ENCODE data around the gene C1QTNF7.

- TF ChIP-seq CEBPB (IDR thresholded peaks at IDR 0.05): no peak
- TF ChIP-seq REST (IDR thresholded peaks at IDR 0.05; ENCODE audit: low read depth): no peak
- no peak for TF ChIP-seq EGR1 (IDR thresholded peaks at IDR 0.05)
- no peak for TF ChIP-seq TAF1 (IDR thresholded peaks at IDR 0.05; ENCODE audit: low read depth)
- TF ChIP-seq RAD21 (IDR thresholded peaks at IDR 0.05; ENCODE audit: low read depth): no peak
- TF ChIP-seq EP300 (IDR thresholded peaks at IDR 0.05; ENCODE audit: borderline replicate concordance): no peak
- no peak for TF ChIP-seq MAX (IDR thresholded peaks at IDR 0.05)
- no peak for TF ChIP-seq FOXM1 (IDR thresholded peaks at IDR 0.05; ENCODE audit: borderline replicate concordance, low read depth)
- TF ChIP-seq YY1 (IDR thresholded peaks at IDR 0.05; ENCODE audit: low read depth): no peak
- TF ChIP-seq ZBTB7A (IDR thresholded peaks at IDR 0.05; ENCODE audit: low read depth): no peak
- no peak for TF ChIP-seq NFIC (IDR thresholded peaks at IDR 0.05)
Measured at GRCh38 chr4:15413010-15413622, 14.7 kb upstream of the C1QTNF7 start.

All from Ishikawa (cell line).